ENCODE data around the gene NHEJ1.

Gene NHEJ1

GRCh38 chr2:219072741-219073250 lies 87.8 kb downstream of the NHEJ1 start:
- no peak overlapping the region for H3K4me3 ChIP-seq (ENCODE audit: control insufficient read depth, low read depth, low read length)
- DNase-seq (ENCODE audit: low read depth): no peak
- no peak for TF ChIP-seq CTCF (conservative IDR thresholded peaks at IDR 0.05; ENCODE audit: control insufficient read depth, insufficient read depth, low read depth, low read length)

- no peak for TF ChIP-seq CTCF (conservative IDR thresholded peaks at IDR 0.05; ENCODE audit: control insufficient read depth, insufficient read depth, low read depth, low read length)
- H3K4me3 ChIP-seq (ENCODE audit: control insufficient read depth, low read depth, low read length): no peak overlapping the region
- peak; percentile 55 for DNase-seq (ENCODE audit: low read depth)
Observed at GRCh38 chr2:219071131-219071816, 89.3 kb downstream of the NHEJ1 start.

- TF ChIP-seq CTCF (conservative IDR thresholded peaks at IDR 0.05; ENCODE audit: control insufficient read depth, insufficient read depth, low read depth, low read length): no peak
- no peak for DNase-seq (ENCODE audit: low read depth)
- no peak overlapping the region for H3K4me3 ChIP-seq (ENCODE audit: control insufficient read depth, low read depth, low read length)
Observed at GRCh38 chr2:219065484-219065883, 95.1 kb downstream of the NHEJ1 start.

- H3K4me3 ChIP-seq (ENCODE audit: control insufficient read depth, low read depth, low read length): no peak overlapping the region
- TF ChIP-seq CTCF (conservative IDR thresholded peaks at IDR 0.05; ENCODE audit: control insufficient read depth, insufficient read depth, low read depth, low read length): no peak
- no peak for DNase-seq (ENCODE audit: low read depth)
Observed at GRCh38 chr2:219062081-219062480, 98.5 kb downstream of the NHEJ1 start.

- TF ChIP-seq CTCF (conservative IDR thresholded peaks at IDR 0.05; ENCODE audit: control insufficient read depth, insufficient read depth, low read depth, low read length): no peak
- H3K4me3 ChIP-seq (ENCODE audit: control insufficient read depth, low read depth, low read length): no peak within 1 kb of the TSS
- DNase-seq (ENCODE audit: low read depth): no peak
Observed at GRCh38 chr2:219060821-219061791, 99.5 kb downstream of the NHEJ1 start, which contains the start of gene IHH. TSS of gene IHH (minus strand) at chr2:219060921. CDS start at chr2:219060467, 454 bp downstream.

- TF ChIP-seq CTCF (conservative IDR thresholded peaks at IDR 0.05; ENCODE audit: control insufficient read depth, insufficient read depth, low read depth, low read length): no peak
- no peak overlapping the region for H3K4me3 ChIP-seq (ENCODE audit: control insufficient read depth, low read depth, low read length)
- DNase-seq (ENCODE audit: low read depth): no peak
Observed at GRCh38 chr2:219059725-219060682, 100.6 kb downstream of the NHEJ1 start.

Measured in fibroblast of mammary gland (primary cell).